Inferior parietal cortex (tissue), 1 donor: ENCODE measurements around the gene TOGARAM1.

Experiments used
- DNase-seq: peaks from one replicate; pipeline ENCODE4 v3.0.0-alpha.2; 2016; ENCODE audit errors: extremely low spot score

The TOGARAM1 gene

DNA sequence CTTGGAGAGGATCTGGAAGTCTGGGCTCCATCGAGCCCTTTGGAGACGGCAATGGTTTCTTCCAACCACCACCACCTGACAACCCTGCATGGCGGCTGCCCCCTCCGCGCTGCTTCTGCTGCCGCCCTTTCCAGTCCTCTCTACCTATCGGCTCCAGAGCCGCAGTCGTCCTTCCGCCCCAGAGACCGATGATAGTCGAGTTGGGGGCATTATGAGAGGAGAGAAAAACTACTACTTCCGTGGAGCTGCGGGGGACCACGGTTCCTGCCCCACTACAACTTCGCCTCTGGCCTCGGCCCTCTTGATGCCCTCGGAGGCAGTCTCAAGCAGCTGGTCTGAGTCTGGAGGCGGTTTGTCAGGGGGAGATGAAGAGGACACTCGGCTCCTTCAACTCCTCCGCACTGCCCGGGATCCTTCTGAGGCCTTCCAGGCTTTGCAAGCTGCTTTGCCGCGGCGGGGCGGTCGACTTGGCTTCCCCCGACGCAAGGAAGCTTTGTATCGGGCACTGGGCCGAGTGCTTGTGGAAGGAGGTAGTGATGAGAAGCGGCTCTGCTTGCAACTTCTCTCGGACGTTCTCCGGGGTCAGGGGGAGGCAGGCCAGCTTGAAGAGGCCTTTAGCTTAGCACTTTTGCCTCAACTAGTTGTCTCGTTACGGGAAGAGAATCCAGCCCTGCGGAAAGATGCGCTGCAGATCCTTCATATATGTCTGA, 499 bp downstream of the TOGARAM1 start:
- peak; percentile 49 for DNase-seq

- no peak for DNase-seq
Measured at GRCh38 chr14:44963044-44963528, 1.1 kb downstream of the TOGARAM1 start.

DNA sequence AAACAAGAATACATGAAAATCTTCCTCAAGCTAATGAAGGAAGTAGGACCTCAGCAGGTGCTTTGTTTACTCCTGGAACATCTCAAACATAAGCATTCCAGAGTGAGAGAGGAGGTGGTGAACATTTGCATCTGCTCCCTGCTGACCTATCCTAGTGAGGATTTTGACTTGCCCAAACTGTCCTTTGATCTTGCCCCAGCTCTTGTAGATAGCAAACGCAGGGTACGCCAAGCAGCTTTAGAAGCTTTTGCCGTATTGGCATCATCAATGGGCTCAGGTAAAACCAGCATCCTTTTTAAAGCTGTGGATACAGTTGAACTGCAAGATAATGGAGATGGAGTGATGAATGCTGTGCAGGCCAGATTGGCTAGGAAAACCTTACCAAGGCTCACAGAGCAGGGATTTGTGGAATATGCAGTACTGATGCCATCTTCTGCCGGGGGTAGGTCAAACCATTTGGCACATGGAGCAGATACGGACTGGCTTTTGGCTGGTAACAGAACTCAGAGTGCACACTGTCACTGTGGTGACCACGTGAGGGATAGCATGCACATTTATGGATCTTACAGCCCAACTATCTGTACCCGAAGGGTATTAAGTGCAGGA, 1.9 kb downstream of the TOGARAM1 start:
- DNase-seq, result no peak

DNA sequence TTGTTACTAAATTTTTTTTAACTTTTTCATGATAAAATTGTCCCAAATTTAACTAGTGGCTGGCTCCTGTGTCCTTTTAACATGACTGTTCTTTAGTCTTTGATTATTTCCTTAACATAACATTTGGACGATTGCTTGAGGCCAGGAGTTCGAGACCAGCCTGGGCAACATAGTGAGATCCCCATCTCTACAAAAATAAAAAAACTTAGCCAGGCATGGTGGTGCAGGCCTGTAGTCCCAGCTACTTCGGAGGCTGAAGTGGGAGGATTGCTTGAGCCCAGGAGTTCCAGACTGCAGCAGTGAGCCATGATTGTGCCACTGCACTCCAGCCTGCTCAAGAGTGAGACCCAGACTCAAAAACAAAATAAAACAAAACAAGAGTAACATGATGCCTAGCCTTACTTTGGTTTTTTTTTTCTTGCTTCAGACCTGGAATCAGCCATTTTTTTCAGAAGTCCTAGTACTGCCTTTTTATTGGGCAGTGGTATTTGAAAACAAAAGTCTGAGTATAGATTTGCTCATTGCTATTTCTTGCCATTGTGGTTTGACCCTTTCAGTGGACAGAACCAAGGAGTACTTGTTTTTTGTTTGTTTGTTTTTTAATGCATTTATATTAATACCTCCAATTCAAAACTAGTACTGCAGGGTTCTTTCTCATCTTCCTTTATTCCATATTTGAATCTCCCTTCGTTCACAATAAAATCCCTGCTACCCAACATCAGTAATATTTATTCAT, 4.8 kb downstream of the TOGARAM1 start:
- no peak for DNase-seq

DNA sequence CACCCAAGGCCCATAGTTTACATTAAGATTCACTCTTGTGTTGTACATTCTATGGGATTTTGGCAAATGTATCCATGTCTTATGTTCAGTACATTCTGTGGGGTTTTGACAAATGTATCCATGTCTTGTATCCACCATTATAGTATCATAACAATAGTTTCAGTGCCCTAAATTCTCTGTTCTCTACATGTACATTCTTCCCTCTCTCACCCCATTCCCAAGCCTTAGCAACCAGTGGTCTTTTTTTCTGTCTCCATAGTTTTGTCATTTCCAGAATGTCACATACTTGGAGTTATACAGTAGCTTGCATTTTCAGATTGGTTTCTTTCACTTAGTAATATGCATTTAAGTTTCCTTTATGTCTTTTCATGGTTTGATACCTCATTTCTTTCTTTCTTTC, 6.7 kb downstream of the TOGARAM1 start:
- no peak for DNase-seq

GRCh38 chr14:44970907-44971306, 8.9 kb downstream of the TOGARAM1 start:
- DNase-seq, result no peak

DNA sequence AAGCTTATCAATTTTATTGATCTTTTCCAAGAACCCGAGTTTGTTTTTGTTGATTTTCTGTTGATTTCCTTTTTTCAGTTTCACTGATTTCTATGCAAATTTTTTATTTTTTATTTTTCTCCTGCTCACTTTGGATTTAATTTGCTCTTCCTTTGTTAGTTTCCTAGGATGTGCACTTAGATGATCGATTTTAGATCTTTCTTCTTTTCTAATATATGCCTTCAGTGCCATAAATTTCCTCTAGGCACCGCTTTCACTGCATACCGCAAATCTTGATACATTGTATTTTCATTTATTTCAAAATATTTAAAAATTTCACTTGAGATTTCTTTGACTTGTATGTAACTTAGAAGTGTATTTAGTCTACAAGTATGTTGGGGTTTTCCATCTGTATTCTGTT, 9.5 kb downstream of the TOGARAM1 start:
- no peak for DNase-seq

DNA sequence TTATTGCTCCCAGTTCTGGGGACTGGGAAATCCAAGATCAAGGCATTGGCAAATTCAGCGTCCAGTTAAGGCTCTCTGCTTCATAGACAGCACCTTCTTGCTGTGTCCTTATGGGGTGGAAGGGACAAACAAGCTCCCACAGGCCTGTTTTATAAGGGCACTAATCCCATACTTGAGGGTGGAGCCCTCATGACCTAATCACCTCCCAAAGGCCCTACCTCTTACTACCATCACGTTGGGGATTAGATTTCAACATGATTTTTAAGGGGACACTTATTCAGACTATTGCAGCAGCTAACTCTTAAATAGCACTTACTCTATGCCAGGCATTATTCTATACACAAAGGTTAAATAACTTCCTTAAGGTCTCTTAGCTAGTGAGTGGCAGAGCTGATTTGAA, 17.3 kb downstream of the TOGARAM1 start:
- no peak for DNase-seq

DNA sequence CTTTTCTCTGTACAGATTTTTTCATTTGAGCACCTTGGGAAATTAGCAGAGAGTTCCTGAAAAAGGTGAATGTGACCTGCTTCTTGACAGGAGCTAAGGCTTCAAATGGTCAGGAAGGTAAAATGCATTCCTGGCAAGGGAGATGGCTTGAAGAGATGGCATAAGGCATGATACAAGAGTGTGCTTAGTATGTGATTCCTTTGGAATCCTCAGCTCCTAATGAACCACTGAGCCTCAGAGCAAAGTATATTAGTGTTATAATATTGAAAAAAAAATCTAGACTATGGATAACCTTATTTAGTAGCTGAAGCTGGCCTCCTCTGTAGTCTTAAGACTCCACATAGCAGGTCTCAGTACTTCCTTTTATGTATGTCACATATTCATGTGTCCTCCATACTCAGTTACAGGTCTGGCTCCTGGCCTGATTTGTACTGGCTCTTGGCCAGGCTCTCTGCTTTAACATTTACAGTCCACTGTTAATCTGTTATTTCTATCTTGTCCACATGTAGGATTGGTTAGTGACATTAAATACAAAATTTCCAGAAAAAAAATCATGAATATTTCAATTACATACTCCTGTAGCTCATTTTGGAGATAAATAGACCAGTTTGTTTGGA, 17.9 kb downstream of the TOGARAM1 start:
- no peak for DNase-seq

GRCh38 chr14:44981198-44981597, 19.2 kb downstream of the TOGARAM1 start:
- DNase-seq, result no peak

DNA sequence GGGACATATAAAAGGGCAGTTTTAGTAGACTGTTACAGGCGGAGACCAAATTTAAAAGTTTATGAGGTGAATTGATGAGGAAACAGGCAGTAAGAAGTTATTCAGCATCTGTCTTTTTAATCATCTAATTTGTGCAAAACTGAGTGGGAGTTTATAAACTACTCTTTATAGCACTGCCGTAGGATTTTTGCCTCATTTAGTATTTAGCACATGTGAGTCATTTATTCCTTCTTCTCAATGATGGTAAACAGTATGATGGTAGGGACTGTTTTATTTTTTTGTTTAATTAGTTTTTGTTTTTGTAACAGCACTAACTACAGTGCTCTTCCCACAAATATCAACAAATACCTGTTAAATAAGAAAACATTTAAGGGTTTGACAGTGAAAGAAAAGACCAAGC, 20.6 kb downstream of the TOGARAM1 start:
- DNase-seq, result no peak

- no peak for DNase-seq
Measured at GRCh38 chr14:44988694-44989093, 26.7 kb downstream of the TOGARAM1 start.

GRCh38 chr14:44989497-44990440, 27.8 kb downstream of the TOGARAM1 start:
- DNase-seq, result no peak

DNA sequence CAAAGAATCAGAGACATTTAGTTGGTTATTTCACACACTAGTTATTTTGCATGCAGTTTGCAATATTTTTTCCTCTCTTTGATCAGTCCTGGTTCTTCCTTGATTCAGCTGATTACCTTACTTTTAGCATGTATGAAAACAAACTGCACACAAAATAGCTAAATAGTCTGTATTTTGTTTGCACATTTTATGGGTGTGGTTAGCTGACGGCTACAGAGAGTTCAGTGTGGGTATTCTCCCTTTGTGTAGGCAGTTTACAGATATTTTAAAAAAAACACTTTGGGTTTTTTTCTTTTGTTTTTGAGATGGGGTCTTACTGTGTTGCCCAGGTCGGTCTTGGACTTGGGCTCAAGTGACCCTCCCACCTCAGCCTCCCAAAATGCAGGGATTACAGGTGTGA, 28.5 kb downstream of the TOGARAM1 start:
- DNase-seq, result no peak

GRCh38 chr14:44995196-44995595, 33.2 kb downstream of the TOGARAM1 start:
- peak; percentile 63 for DNase-seq

GRCh38 chr14:44995770-44996294, 33.8 kb downstream of the TOGARAM1 start:
- DNase-seq, result no peak

GRCh38 chr14:45003924-45004323, 41.9 kb downstream of the TOGARAM1 start:
- no peak for DNase-seq

- DNase-seq, result no peak
Measured at GRCh38 chr14:45015133-45015532, 53.1 kb downstream of the TOGARAM1 start.

- DNase-seq, result no peak
Measured at GRCh38 chr14:45028107-45028626, 66.2 kb downstream of the TOGARAM1 start.

- no peak for DNase-seq
Measured at GRCh38 chr14:45034730-45035129, 72.7 kb downstream of the TOGARAM1 start.

GRCh38 chr14:45038256-45038655, 76.3 kb downstream of the TOGARAM1 start:
- DNase-seq, result no peak
